MCF 10A (cell line): Measurements from ENCODE around the gene RALGAPA1. TPM values are rescaled to one million over a fixed set of nuclear protein-coding genes. Genes with fewer than 3 reads are reported as not detected.

Experiments
- BruUV-seq: library from RNA; stranded (reverse); fragments of 400-500 nt; replicated peaks from 2 replicates; lab custom pipeline; 2021; lab: Mats Ljungman, UMichigan
- CTCF ChIA-PET: fragments of 300-600 bp; sonication (Branson Sonifier 250); formaldehyde crosslinking; extraction: SDS; loops from one replicate; lab custom pipeline; 2021; ENCODE audit warnings: antibody characterized with exemption, inconsistent platforms; lab: Yijun Ruan, JAX
- POLR2A ChIA-PET: fragments of 300-600, 350-650 bp; sonication (Branson Sonifier 250); formaldehyde crosslinking; extraction: SDS; loops from one replicate; lab custom pipeline; 2020; ENCODE audit warnings: antibody characterized with exemption, inconsistent platforms; lab: Yijun Ruan, JAX
- DNase-seq: peaks from one replicate; pipeline ENCODE4 v3.0.0-alpha.2; 2018; ENCODE audit not compliant: unreplicated experiment
- H3K27ac Mint-ChIP-seq: one replicate; pipeline ENCODE4 v1.8.0; 2022; ENCODE audit warnings: mild to moderate bottlenecking, low read depth, mixed read lengths; ENCODE audit not compliant: unreplicated experiment
- H3K27me3 Mint-ChIP-seq: one replicate; pipeline ENCODE4 v1.8.0; 2022; ENCODE audit warnings: mixed read lengths; ENCODE audit not compliant: insufficient read depth, unreplicated experiment
- H3K36me3 Mint-ChIP-seq: one replicate; pipeline ENCODE4 v1.8.0; 2022; ENCODE audit warnings: mild to moderate bottlenecking, moderate library complexity, mixed read lengths; ENCODE audit not compliant: insufficient read depth, unreplicated experiment
- H3K4me1 Mint-ChIP-seq: one replicate; pipeline ENCODE4 v1.8.0; 2022; ENCODE audit warnings: mixed read lengths; ENCODE audit not compliant: insufficient read depth, unreplicated experiment
- H3K4me3 Mint-ChIP-seq: one replicate; pipeline ENCODE4 v1.8.0; 2022; ENCODE audit warnings: mild to moderate bottlenecking, moderate library complexity, mixed read lengths; ENCODE audit not compliant: unreplicated experiment
- H3K9me3 Mint-ChIP-seq: one replicate; pipeline ENCODE4 v1.8.0; 2022; ENCODE audit warnings: mixed read lengths; ENCODE audit not compliant: unreplicated experiment
- intact Hi-C: fragments of 100-400 bp; cut with micrococcal nuclease; formaldehyde crosslinking; loops from 2 replicates; pipeline ENCODE4 v1.14.1; 2022
- total RNA-seq: library from RNA; stranded (reverse); gene quantifications from 2 replicates; pipeline ENCODE4 v1.2.3, GENCODE V29; 2022
- TF ChIP-seq, protein P1 (sequence below): fragments of 200-600 bp; IDR thresholded peaks from one replicate; pipeline ENCODE4 v1.8.0; 2022; ENCODE audit warnings: antibody characterized with exemption, mild to moderate bottlenecking; ENCODE audit not compliant: unreplicated experiment

Gene RALGAPA1
- total RNA-seq, 1 experiment from 2014 or later, result 52.3 TPM

DNA sequence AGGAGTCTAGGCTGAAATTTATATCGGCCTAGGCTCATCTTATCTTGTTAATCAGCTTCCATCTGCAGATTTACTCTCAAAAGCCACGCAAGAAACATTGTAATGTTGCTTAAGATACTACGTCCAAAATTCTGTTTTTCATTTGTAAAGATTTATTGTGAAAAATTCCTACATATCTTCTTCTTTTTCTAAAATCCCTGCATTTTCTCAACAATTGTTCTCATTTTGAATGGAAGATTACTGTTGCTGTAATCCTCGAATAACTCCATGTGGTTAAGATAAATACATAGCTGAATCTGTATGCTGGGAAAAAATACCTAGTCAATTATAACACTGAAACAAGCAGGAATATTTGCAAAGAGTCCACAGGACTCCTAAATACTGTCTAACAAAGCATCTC is 259.5 kb downstream of the RALGAPA1 start:
- H3K27ac Mint-ChIP-seq, result no peak overlapping the region
- no peaks in the 10 kb centered on the region for H3K27me3 Mint-ChIP-seq
- H3K9me3 Mint-ChIP-seq, result no peaks in the 10 kb centered on the region
- H3K4me1 Mint-ChIP-seq, result no peaks in the 10 kb centered on the region
- no peak overlapping the region for H3K4me3 Mint-ChIP-seq
- no TSS peak for BruUV-seq
- intact Hi-C loops, result no loop called here
- POLR2A ChIA-PET, result no interaction called here
- H3K36me3 Mint-ChIP-seq, result peaks cover 8% of the 10 kb centered on the region
- no peak for DNase-seq
- TF ChIP-seq, protein P1, sequence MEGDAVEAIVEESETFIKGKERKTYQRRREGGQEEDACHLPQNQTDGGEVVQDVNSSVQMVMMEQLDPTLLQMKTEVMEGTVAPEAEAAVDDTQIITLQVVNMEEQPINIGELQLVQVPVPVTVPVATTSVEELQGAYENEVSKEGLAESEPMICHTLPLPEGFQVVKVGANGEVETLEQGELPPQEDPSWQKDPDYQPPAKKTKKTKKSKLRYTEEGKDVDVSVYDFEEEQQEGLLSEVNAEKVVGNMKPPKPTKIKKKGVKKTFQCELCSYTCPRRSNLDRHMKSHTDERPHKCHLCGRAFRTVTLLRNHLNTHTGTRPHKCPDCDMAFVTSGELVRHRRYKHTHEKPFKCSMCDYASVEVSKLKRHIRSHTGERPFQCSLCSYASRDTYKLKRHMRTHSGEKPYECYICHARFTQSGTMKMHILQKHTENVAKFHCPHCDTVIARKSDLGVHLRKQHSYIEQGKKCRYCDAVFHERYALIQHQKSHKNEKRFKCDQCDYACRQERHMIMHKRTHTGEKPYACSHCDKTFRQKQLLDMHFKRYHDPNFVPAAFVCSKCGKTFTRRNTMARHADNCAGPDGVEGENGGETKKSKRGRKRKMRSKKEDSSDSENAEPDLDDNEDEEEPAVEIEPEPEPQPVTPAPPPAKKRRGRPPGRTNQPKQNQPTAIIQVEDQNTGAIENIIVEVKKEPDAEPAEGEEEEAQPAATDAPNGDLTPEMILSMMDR, result no peak
- CTCF ChIA-PET, result no interaction called here

GRCh38 chr14:35543006-35543405 is 266.1 kb downstream of the RALGAPA1 start:
- BruUV-seq, result no TSS peak
- H3K9me3 Mint-ChIP-seq, result no peaks in the 10 kb centered on the region
- ChIA-PET POLR2A (interaction anchor here (0.8 to 0.9 kb wide), 2 partner anchors 9 to 31 kb away, joined by 3 to 5 read pairs; no protein-coding TSS in a partner anchor), CTCF (interaction anchor here (0.7 kb wide), 1 partner anchor 157 kb away, joined by 3 read pairs; no protein-coding TSS in a partner anchor)
- DNase-seq, result no peak
- H3K27me3 Mint-ChIP-seq, result no peaks in the 10 kb centered on the region
- TF ChIP-seq, protein P1, result no peak
- H3K4me3 Mint-ChIP-seq, result no peak overlapping the region
- H3K4me1 Mint-ChIP-seq, result no peaks in the 10 kb centered on the region
- intact Hi-C loops, result no loop called here
- no peak overlapping the region for H3K27ac Mint-ChIP-seq
- H3K36me3 Mint-ChIP-seq, result peaks cover 5% of the 10 kb centered on the region

DNA sequence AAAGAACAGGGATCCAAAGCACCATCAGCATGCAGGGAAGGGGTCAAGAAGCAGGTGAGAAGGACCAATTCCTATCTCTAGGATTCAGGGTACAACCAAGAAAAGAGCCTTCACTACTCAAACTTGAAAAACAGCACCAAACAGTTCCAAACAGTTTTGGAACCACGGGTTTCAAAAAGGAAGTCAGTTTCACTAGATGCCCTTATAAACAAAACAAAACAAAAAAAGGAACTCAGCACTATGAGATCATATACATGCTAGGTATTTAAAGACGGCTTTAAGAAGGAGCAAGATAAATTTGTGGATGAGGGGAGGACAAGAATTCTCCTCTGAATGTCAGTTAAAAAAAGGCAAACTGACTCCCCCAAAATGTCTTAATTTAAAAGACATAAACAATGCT is 269.1 kb downstream of the RALGAPA1 start:
- no peaks in the 10 kb centered on the region for H3K4me1 Mint-ChIP-seq

GRCh38 chr14:35535483-35536112 is 273.5 kb downstream of the RALGAPA1 start:
- H3K4me1 Mint-ChIP-seq, result peaks cover 6% of the 10 kb centered on the region
- ChIA-PET CTCF (no interaction called here), POLR2A (interaction anchor here (0.6 kb wide), 2 partner anchors 20 to 33 kb away, joined by 3 read pairs; no protein-coding TSS in a partner anchor)
- peak overlapping the region; percentile 74 for H3K4me3 Mint-ChIP-seq
- H3K27me3 Mint-ChIP-seq, result peaks cover 29% of the 10 kb centered on the region
- no peaks in the 10 kb centered on the region for H3K9me3 Mint-ChIP-seq
- no TSS peak for BruUV-seq
- H3K36me3 Mint-ChIP-seq, result peaks cover 10% of the 10 kb centered on the region
- no peak for DNase-seq
- intact Hi-C loops, result no loop called here
- no peak overlapping the region for H3K27ac Mint-ChIP-seq
- TF ChIP-seq, protein P1, result no peak

More for the DNA sequence above, 269.1 kb downstream of the RALGAPA1 start:
- TF ChIP-seq, protein P1, result no peak
- ChIA-PET POLR2A (no interaction called here), CTCF (no interaction called here)
- no peak for DNase-seq
- H3K9me3 Mint-ChIP-seq, result no peaks in the 10 kb centered on the region
- intact Hi-C loops, result no loop called here
- no peak overlapping the region for H3K4me3 Mint-ChIP-seq
- BruUV-seq, result no TSS peak
- peaks cover 10% of the 10 kb centered on the region for H3K36me3 Mint-ChIP-seq
- H3K27ac Mint-ChIP-seq, result no peak overlapping the region
- no peaks in the 10 kb centered on the region for H3K27me3 Mint-ChIP-seq
